NCI-H2107 treated with DMSO at 0.1 percent for 48 hours (cell line): ENCODE data around the gene NDUFV1.
"Not testable (repeated sequence)": the region's sequence is repeated elsewhere in the genome, so short reads cannot be mapped to it uniquely, and the experiment has no call there.

Source experiments
- DNase-seq: peaks from one replicate; lab custom pipeline; 2025; ENCODE audit not compliant: unreplicated experiment; lab: John Stamatoyannopoulos, UW

The NDUFV1 gene

GRCh38 chr11:67626970-67627369 is 20.2 kb downstream of the NDUFV1 start:
- no peak for DNase-seq

- DNase-seq = no peak
These were observed 20.7 kb downstream of the NDUFV1 start for GRCh38 chr11:67627441-67627811.

- no peak for DNase-seq
These were observed 21.3 kb downstream of the NDUFV1 start for GRCh38 chr11:67627812-67628624.

- DNase-seq = no peak
These were observed 22.1 kb downstream of the NDUFV1 start for GRCh38 chr11:67628710-67629385.

GRCh38 chr11:67629386-67630227 is 22.9 kb downstream of the NDUFV1 start, which contains the start of gene NUDT8:
Gene NUDT8 (minus strand): TSS chr11:67629937. CDS start chr11:67629911, 26 bp downstream.
- no peak for DNase-seq

GRCh38 chr11:67630228-67630942 is 23.6 kb downstream of the NDUFV1 start:
- DNase-seq = peak; percentile 74

- DNase-seq = no peak
These were observed 24.2 kb downstream of the NDUFV1 start for GRCh38 chr11:67630943-67631331.

- DNase-seq = no peak
These were observed 24.7 kb downstream of the NDUFV1 start for GRCh38 chr11:67631411-67631810.

GRCh38 chr11:67631853-67632174 is 25.1 kb downstream of the NDUFV1 start:
- no peak for DNase-seq

- DNase-seq = no peak
These were observed 25.6 kb downstream of the NDUFV1 start for GRCh38 chr11:67632175-67632981.

GRCh38 chr11:67632982-67633755 is 26.4 kb downstream of the NDUFV1 start:
- DNase-seq = no peak

- no peak for DNase-seq
These were observed 27.1 kb downstream of the NDUFV1 start for GRCh38 chr11:67633758-67634365.

- DNase-seq = no peak
These were observed 27.9 kb downstream of the NDUFV1 start for GRCh38 chr11:67634366-67635230.

- no peak for DNase-seq
These were observed 28.4 kb downstream of the NDUFV1 start for GRCh38 chr11:67635231-67635521.

- DNase-seq = no peak
These were observed 30.2 kb downstream of the NDUFV1 start for GRCh38 chr11:67636962-67637361.

GRCh38 chr11:67637441-67637840 is 30.7 kb downstream of the NDUFV1 start:
- not testable (repeated sequence) for DNase-seq

- no peak for DNase-seq
These were observed 32.0 kb downstream of the NDUFV1 start for GRCh38 chr11:67638535-67639437.
